Type B pancreatic cell (in vitro differentiated cells): ENCODE measurements around the gene SDK1. TPM values are rescaled to one million over a fixed set of nuclear protein-coding genes. Genes with fewer than 3 reads are reported as not detected.

Source experiments
- DNase-seq: peaks from one replicate; pipeline ENCODE4 v3.0.0; 2021; ENCODE audit warnings: mixed read lengths; ENCODE audit not compliant: unreplicated experiment; ENCODE audit errors: extremely low spot score
- H3K27ac Mint-ChIP-seq: 2 replicates; pipeline ENCODE4 v1.8.0; 2021; ENCODE audit warnings: mild to moderate bottlenecking, mixed read lengths
- H3K27me3 Mint-ChIP-seq: 2 replicates; pipeline ENCODE4 v1.8.0; 2021; ENCODE audit warnings: mixed read lengths
- H3K36me3 Mint-ChIP-seq: 2 replicates; pipeline ENCODE4 v1.8.0; 2021; ENCODE audit warnings: mixed read lengths
- H3K4me1 Mint-ChIP-seq: one replicate; pipeline ENCODE4 v1.8.0; 2021; ENCODE audit warnings: mixed read lengths; ENCODE audit not compliant: unreplicated experiment
- H3K4me3 Mint-ChIP-seq: 2 replicates; pipeline ENCODE4 v1.8.0; 2021; ENCODE audit warnings: mild to moderate bottlenecking, mixed read lengths
- H3K9me3 Mint-ChIP-seq: 2 replicates; pipeline ENCODE4 v1.8.0; 2021; ENCODE audit warnings: mixed read lengths
- total RNA-seq: library from RNA; stranded (reverse); gene quantifications from 2 replicates; pipeline ENCODE4 v1.2.1, GENCODE V29; 2021; ENCODE audit warnings: low replicate concordance
- TF ChIP-seq, protein P1 (sequence below): fragments of 200-600 bp; sonication (generic); conservative IDR thresholded peaks from 2 replicates; pipeline ENCODE4 v1.5.0; 2021; ENCODE audit warnings: antibody characterized with exemption, mild to moderate bottlenecking

Gene SDK1
- total RNA-seq, 1 donor from 2014 or later = 26.1 TPM

DNA sequence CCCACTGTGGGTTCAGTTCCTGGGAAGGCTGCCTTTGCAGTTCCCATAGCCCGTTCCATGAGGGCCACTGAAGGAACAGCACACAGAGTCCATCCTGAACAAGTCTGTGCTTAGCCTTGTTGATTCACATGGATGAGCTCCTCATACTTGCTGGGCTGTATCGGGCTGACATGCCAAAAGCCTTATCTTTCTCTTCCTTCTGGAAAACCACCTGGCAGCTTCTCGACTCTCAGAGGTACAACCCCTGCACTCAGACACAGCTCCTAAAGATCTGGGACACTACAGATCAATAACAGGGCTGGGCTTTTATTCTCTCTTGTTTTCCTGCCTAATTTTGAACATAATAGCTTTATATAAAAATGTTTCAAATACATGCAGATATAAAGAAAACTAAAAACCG, 667.2 kb downstream of the SDK1 start:
- Mint-ChIP-seq H3K27me3 (no peaks in the 10 kb centered on the region), H3K27ac (no peak overlapping the region), H3K4me3 (no peak overlapping the region), H3K4me1 (peaks cover 6% of the 10 kb centered on the region), H3K9me3 (no peaks in the 10 kb centered on the region), H3K36me3 (peaks cover 25% of the 10 kb centered on the region)
- no peak for DNase-seq
- TF ChIP-seq, protein P1, sequence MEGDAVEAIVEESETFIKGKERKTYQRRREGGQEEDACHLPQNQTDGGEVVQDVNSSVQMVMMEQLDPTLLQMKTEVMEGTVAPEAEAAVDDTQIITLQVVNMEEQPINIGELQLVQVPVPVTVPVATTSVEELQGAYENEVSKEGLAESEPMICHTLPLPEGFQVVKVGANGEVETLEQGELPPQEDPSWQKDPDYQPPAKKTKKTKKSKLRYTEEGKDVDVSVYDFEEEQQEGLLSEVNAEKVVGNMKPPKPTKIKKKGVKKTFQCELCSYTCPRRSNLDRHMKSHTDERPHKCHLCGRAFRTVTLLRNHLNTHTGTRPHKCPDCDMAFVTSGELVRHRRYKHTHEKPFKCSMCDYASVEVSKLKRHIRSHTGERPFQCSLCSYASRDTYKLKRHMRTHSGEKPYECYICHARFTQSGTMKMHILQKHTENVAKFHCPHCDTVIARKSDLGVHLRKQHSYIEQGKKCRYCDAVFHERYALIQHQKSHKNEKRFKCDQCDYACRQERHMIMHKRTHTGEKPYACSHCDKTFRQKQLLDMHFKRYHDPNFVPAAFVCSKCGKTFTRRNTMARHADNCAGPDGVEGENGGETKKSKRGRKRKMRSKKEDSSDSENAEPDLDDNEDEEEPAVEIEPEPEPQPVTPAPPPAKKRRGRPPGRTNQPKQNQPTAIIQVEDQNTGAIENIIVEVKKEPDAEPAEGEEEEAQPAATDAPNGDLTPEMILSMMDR = no peak

DNA sequence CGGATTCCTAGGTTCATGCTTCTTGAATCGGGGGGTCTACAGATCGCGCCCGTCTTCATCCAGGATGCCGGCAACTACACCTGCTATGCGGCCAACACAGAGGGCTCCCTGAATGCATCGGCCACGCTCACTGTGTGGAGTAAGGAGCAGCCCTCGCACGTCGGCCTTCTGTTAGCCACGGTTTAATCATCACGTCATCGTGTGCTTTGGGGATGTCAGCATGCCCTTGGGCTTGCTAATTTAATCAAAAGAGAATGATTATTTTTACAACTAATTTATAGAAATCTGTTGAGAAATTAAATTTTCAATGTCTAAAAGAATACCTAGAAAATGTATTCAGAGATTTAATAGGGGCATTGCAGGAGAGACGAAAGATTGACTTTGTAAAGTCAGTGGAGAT, 668.2 kb downstream of the SDK1 start:
- Mint-ChIP-seq H3K4me3 (no peak overlapping the region), H3K36me3 (peaks cover 24% of the 10 kb centered on the region), H3K4me1 (peaks cover 6% of the 10 kb centered on the region), H3K27ac (no peak overlapping the region), H3K9me3 (no peaks in the 10 kb centered on the region), H3K27me3 (no peaks in the 10 kb centered on the region)
- TF ChIP-seq, protein P1 = no peak
- DNase-seq = no peak

DNA sequence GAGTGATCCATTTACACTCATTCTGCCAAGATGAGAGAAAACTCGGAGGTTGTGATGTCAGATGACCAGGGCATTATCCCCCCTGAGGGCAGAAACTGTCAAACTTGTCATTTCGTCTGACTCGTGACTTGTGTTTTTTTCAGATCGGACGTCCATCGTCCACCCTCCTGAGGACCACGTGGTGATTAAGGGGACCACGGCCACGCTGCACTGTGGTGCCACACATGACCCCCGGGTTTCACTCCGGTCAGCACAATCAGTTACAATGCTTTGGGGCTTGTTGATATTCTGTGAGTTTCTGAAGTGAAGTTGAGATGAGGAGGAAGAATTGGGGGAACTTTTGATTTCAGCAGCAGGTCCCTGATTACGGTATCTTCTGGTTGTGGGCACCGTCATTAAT, 670.3 kb downstream of the SDK1 start:
- Mint-ChIP-seq H3K27ac (no peak overlapping the region), H3K4me3 (no peak overlapping the region), H3K4me1 (peaks cover 6% of the 10 kb centered on the region), H3K36me3 (peaks cover 25% of the 10 kb centered on the region), H3K27me3 (no peaks in the 10 kb centered on the region), H3K9me3 (no peaks in the 10 kb centered on the region)
- TF ChIP-seq, protein P1 = no peak
- DNase-seq = no peak

DNA sequence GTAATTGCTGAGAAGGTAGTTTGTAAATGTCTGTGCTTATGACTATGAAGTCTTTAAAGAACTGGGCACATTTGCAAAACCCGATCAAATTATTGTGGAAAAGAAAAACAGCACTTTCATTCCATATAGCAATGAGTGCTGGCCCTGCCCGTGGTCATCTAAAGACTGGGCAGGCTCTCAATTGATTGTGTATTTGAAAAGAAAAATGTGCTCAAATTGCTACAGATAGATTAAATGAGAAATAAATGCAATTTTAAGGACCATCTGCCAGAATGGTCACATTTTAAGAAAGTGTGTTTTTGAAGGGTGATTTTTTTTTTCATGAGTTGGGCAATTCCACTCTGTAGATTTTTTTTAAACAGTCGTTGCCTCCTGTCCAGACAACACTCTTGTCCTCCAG, 672.2 kb downstream of the SDK1 start:
- peaks cover 6% of the 10 kb centered on the region for H3K4me1 Mint-ChIP-seq
- H3K27me3 Mint-ChIP-seq = peaks cover 2% of the 10 kb centered on the region
- TF ChIP-seq, protein P1 = no peak
- H3K36me3 Mint-ChIP-seq = peaks cover 25% of the 10 kb centered on the region
- H3K9me3 Mint-ChIP-seq = no peaks in the 10 kb centered on the region
- no peak overlapping the region for H3K4me3 Mint-ChIP-seq
- no peak overlapping the region for H3K27ac Mint-ChIP-seq
- no peak for DNase-seq

DNA sequence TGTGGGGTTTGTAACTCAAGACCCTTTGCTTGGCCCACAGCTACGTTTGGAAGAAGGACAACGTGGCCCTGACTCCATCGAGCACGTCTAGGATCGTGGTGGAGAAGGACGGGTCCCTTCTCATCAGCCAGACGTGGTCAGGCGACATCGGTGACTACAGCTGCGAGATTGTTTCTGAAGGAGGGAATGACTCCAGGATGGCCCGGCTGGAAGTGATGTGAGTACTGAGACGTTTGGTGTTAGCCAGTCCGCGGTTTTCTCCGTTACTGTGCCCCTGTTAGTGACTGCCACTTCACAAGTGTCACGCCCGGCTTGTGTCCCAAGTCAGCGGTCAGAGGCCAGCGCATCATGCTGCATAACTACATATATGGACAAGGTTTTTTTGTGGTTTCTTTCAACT, 673.3 kb downstream of the SDK1 start:
- Mint-ChIP-seq H3K9me3 (no peaks in the 10 kb centered on the region), H3K36me3 (peaks cover 20% of the 10 kb centered on the region), H3K4me1 (peaks cover 6% of the 10 kb centered on the region), H3K27me3 (peaks cover 2% of the 10 kb centered on the region), H3K4me3 (no peak overlapping the region), H3K27ac (no peak overlapping the region)
- DNase-seq = no peak
- TF ChIP-seq, protein P1 = no peak

DNA sequence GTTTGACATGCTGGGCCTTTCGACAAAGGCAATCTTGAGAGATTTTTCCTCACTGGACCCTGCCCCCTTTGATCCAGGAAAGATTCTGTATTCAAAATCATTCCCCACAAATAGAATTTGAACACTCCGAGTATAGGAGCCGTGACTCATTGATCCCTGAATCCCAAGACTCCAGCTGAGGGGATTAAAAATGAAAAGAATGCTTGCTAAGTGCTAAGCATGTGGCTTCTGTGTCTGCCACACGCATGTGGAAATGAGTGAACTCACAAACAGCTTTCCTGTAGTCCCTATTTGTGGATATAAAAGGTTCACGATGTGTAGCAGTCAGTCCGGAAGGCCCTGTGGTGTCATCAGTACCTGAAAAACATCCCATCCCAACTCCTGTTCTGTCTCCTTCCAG, 674.3 kb downstream of the SDK1 start:
- no peak for DNase-seq
- Mint-ChIP-seq H3K9me3 (no peaks in the 10 kb centered on the region), H3K36me3 (peaks cover 15% of the 10 kb centered on the region), H3K27me3 (peaks cover 2% of the 10 kb centered on the region), H3K4me1 (no peaks in the 10 kb centered on the region), H3K4me3 (no peak overlapping the region), H3K27ac (no peak overlapping the region)
- TF ChIP-seq, protein P1 = no peak
